Mesenchymal stem cell (in vitro differentiated cells and primary cell): ENCODE results near the gene NOL6.
"Not testable (repeated sequence)": the region's sequence is repeated elsewhere in the genome, so short reads cannot be mapped to it uniquely, and the experiment has no call there.

ENCODE experiments used
- DNase-seq: peaks from one replicate; pipeline ENCODE4 v3.0.0-alpha.2; 2013
- H2AFZ ChIP-seq: one replicate; pipeline ENCODE4 v1.6.1; 2013; ENCODE audit warnings: low read depth, mild to moderate bottlenecking, control low read depth, inconsistent platforms, low read length, moderate library complexity
- H2AK5ac ChIP-seq: 2 replicates; pipeline ENCODE4 v1.6.1; 2013; ENCODE audit warnings: low read length, moderate library complexity, mild to moderate bottlenecking, inconsistent platforms; ENCODE audit not compliant: severe bottlenecking
- H2BK120ac ChIP-seq: one replicate; pipeline ENCODE4 v1.6.1; 2013; ENCODE audit warnings: low read depth, mild to moderate bottlenecking, inconsistent platforms, low read length, moderate library complexity
- H2BK12ac ChIP-seq, 2 experiments: one replicate each; pipeline ENCODE4 v1.6.1; 2013; ENCODE audit warnings: inconsistent platforms in 2 of 2, low read length in 2 of 2, mild to moderate bottlenecking in 2 of 2, moderate library complexity in 2 of 2, control low read depth in 1 of 2
- H2BK15ac ChIP-seq: one replicate; pipeline ENCODE4 v1.6.1; 2013; ENCODE audit warnings: mild to moderate bottlenecking, low read depth, inconsistent platforms; ENCODE audit not compliant: poor library complexity, severe bottlenecking
- H2BK5ac ChIP-seq: 2 replicates; pipeline ENCODE4 v1.6.1; 2013; ENCODE audit warnings: low read depth, mild to moderate bottlenecking, low read length, control low read depth, inconsistent platforms; ENCODE audit not compliant: poor library complexity, severe bottlenecking
- H3K14ac ChIP-seq, 2 experiments: one replicate each; pipeline ENCODE4 v1.6.1; 2013; ENCODE audit warnings: inconsistent platforms in 2 of 2, low read length in 2 of 2, control low read depth in 1 of 2, mild to moderate bottlenecking in 1 of 2, moderate library complexity in 1 of 2
- H3K18ac ChIP-seq, 2 experiments: one replicate each; pipeline ENCODE4 v1.6.1; 2013; ENCODE audit warnings: inconsistent platforms in 2 of 2, low read length in 2 of 2, control low read depth in 1 of 2, low read depth in 1 of 2, mild to moderate bottlenecking in 1 of 2
- H3K23ac ChIP-seq, 2 experiments: one replicate each; pipeline ENCODE4 v1.6.1; 2013; ENCODE audit warnings: inconsistent platforms in 2 of 2, low read length in 2 of 2, mild to moderate bottlenecking in 2 of 2, moderate library complexity in 2 of 2, control low read depth in 1 of 2
- H3K27ac ChIP-seq: 2 replicates; pipeline ENCODE4 v1.5.1; 2013; ENCODE audit warnings: mild to moderate bottlenecking, moderate library complexity, low read length, control low read depth, inconsistent platforms; ENCODE audit not compliant: poor library complexity, severe bottlenecking
- H3K27me3 ChIP-seq, 2 experiments: 2 replicates each; pipeline versions ENCODE4 v1.6.1 to v1.7.0; 2013; ENCODE audit warnings: low read length in 2 of 2, mild to moderate bottlenecking in 2 of 2, moderate library complexity in 2 of 2, control low read depth in 1 of 2, inconsistent platforms in 1 of 2; ENCODE audit not compliant: control insufficient read depth in 1 of 2, insufficient read depth in 1 of 2
- H3K36me3 ChIP-seq, 2 experiments: 2 replicates each; pipeline versions ENCODE4 v1.6.1 to v1.7.0; 2013; ENCODE audit warnings: low read length in 2 of 2, control low read depth in 1 of 2, inconsistent platforms in 1 of 2, low read depth in 1 of 2, mild to moderate bottlenecking in 1 of 2; ENCODE audit not compliant: insufficient read depth in 2 of 2, control insufficient read depth in 1 of 2
- H3K4ac ChIP-seq, 2 experiments: one replicate each; pipeline ENCODE4 v1.6.1; 2013; ENCODE audit warnings: inconsistent platforms in 2 of 2, low read length in 2 of 2, mild to moderate bottlenecking in 2 of 2, moderate library complexity in 2 of 2, control low read depth in 1 of 2, low read depth in 1 of 2
- H3K4me1 ChIP-seq: 2 replicates; pipeline ENCODE4 v1.6.1; 2013; ENCODE audit warnings: low read depth, low read length, control low read depth; ENCODE audit not compliant: control insufficient read depth, insufficient read depth
- H3K4me2 ChIP-seq: 2 replicates; pipeline ENCODE4 v1.6.1; 2013; ENCODE audit warnings: low read length, mild to moderate bottlenecking, inconsistent platforms; ENCODE audit not compliant: poor library complexity, severe bottlenecking
- H3K4me3 ChIP-seq, 2 experiments: 2 replicates each; pipeline versions ENCODE4 v1.5.1 to v1.7.0; 2013; ENCODE audit warnings: low read length in 2 of 2, mild to moderate bottlenecking in 2 of 2, control low read depth in 1 of 2, low read depth in 1 of 2; ENCODE audit not compliant: insufficient read depth in 1 of 2
- H3K79me1 ChIP-seq: replicated peaks from 2 replicates; pipeline ENCODE4 v1.6.1; 2013; ENCODE audit warnings: mild to moderate bottlenecking, control low read depth, low read length, inconsistent platforms; ENCODE audit not compliant: poor library complexity, severe bottlenecking
- H3K9ac ChIP-seq: 2 replicates; pipeline ENCODE4 v1.7.0; 2013; ENCODE audit warnings: mild to moderate bottlenecking, low read length, moderate library complexity
- H3K9me3 ChIP-seq: 2 replicates; pipeline ENCODE4 v1.7.0; 2013; ENCODE audit warnings: mild to moderate bottlenecking, low read length; ENCODE audit not compliant: control insufficient read depth
- H4K8ac ChIP-seq: one replicate; pipeline ENCODE4 v1.6.1; 2013; ENCODE audit warnings: inconsistent platforms, mild to moderate bottlenecking, low read length, moderate library complexity
- H4K91ac ChIP-seq: one replicate; pipeline ENCODE4 v1.6.1; 2013; ENCODE audit warnings: mild to moderate bottlenecking, low read length, inconsistent platforms
- WGBS: methylation state at CpG from one replicate; pipeline ENCODE4 v1.1.7; 2013; ENCODE audit warnings: mixed read lengths; 5-methylcytosine and 5-hydroxymethylcytosine counted together

The NOL6 gene

GRCh38 chr9:33510262-33511183 is 36.8 kb upstream of the NOL6 start:
- H3K9ac ChIP-seq: peak overlapping the region; percentile 99
- peak overlapping the region; percentile 48 for H2BK15ac ChIP-seq
- peak overlapping the region; percentile 99 for H4K8ac ChIP-seq
- H3K36me3 ChIP-seq: no peaks in the 10 kb centered on the region
- no peaks in the 10 kb centered on the region for H3K79me1 ChIP-seq
- peak overlapping the region; percentile 89 for H2BK120ac ChIP-seq
- peak overlapping the region; percentile 90 to 93 for H3K18ac ChIP-seq
- peak overlapping the region; percentile 74 for H2AFZ ChIP-seq
- peak overlapping the region; percentile 63 for H3K4me2 ChIP-seq
- peak overlapping the region; percentile 81 for H3K27ac ChIP-seq
- peak overlapping the region in 1 of 2 experiments; percentile 68 for H3K14ac ChIP-seq
- H3K4me3 ChIP-seq: peak overlapping the region; percentile 60 to 85
- H3K23ac ChIP-seq: no peak overlapping the region
- H2BK5ac ChIP-seq: peak overlapping the region; percentile 61
- peak overlapping the region; percentile 28 to 70 for H2BK12ac ChIP-seq
- peak overlapping the region; percentile 100 for H4K91ac ChIP-seq
- peak overlapping the region; percentile 75 to 100 for H3K4ac ChIP-seq
- H3K4me1 ChIP-seq: peaks cover 4% of the 10 kb centered on the region
- H2AK5ac ChIP-seq: no peak overlapping the region
- WGBS: 3% methylated on average over 29 of the region's 32 CpGs
- H3K27me3 ChIP-seq: no peaks in the 10 kb centered on the region
- DNase-seq: peak; percentile 84
- no peaks in the 10 kb centered on the region for H3K9me3 ChIP-seq

- Histone ChIP-seq H3K9me3 (no peaks in the 10 kb centered on the region), H4K8ac (peak overlapping the region; percentile 55), H3K4me1 (peaks cover 4% of the 10 kb centered on the region), H3K27ac (peak overlapping the region; percentile 99), H2BK12ac (peak overlapping the region in 1 of 2 experiments; percentile 88), H3K4me2 (peak overlapping the region; percentile 54), H3K36me3 (no peaks in the 10 kb centered on the region), H2AK5ac (no peak overlapping the region), H3K18ac (peak overlapping the region in 1 of 2 experiments; percentile 40), H3K14ac (no peak overlapping the region), H3K4ac (peak overlapping the region; percentile 10 to 91), H2BK15ac (no peak overlapping the region), H3K27me3 (no peaks in the 10 kb centered on the region), H3K79me1 (no peaks in the 10 kb centered on the region), H3K9ac (peak overlapping the region; percentile 74), H2AFZ (no peak overlapping the region), H4K91ac (no peak overlapping the region), H2BK5ac (peak overlapping the region; percentile 91), H3K23ac (no peak overlapping the region), H3K4me3 (peak overlapping the region in 1 of 2 experiments; percentile 39), H2BK120ac (no peak overlapping the region)
- DNase-seq: peak; percentile 93
- WGBS: 16% methylated on average over 7 of the region's 7 CpGs
Observed at GRCh38 chr9:33506626-33507370, 33.1 kb upstream of the NOL6 start.

- Histone ChIP-seq H3K4me2 (no peak overlapping the region), H2BK12ac (no peak overlapping the region), H3K9me3 (no peaks in the 10 kb centered on the region), H3K14ac (no peak overlapping the region), H4K8ac (no peak overlapping the region), H3K27me3 (no peaks in the 10 kb centered on the region), H2BK120ac (no peak overlapping the region), H3K23ac (no peak overlapping the region), H3K27ac (no peak overlapping the region), H3K4ac (no peak overlapping the region), H2AFZ (no peak overlapping the region), H4K91ac (no peak overlapping the region), H2BK15ac (no peak overlapping the region), H3K36me3 (no peaks in the 10 kb centered on the region), H2AK5ac (no peak overlapping the region), H2BK5ac (no peak overlapping the region), H3K18ac (no peak overlapping the region), H3K9ac (no peak overlapping the region), H3K4me1 (no peaks in the 10 kb centered on the region), H3K4me3 (no peak overlapping the region), H3K79me1 (no peaks in the 10 kb centered on the region)
- DNase-seq: peak; percentile 14
- no CpG with 5 or more reads among the region's 1 CpG for WGBS
Observed at GRCh38 chr9:33498387-33498786, 24.7 kb upstream of the NOL6 start.

- no CpG with 5 or more reads among the region's 2 CpGs for WGBS
- not testable (repeated sequence) for H2AFZ ChIP-seq, H3K4me1 ChIP-seq, H2AK5ac ChIP-seq, H3K4me3 ChIP-seq, H3K14ac ChIP-seq, H2BK120ac ChIP-seq, H4K8ac ChIP-seq, H3K9ac ChIP-seq, H3K9me3 ChIP-seq, H3K36me3 ChIP-seq, H4K91ac ChIP-seq, H3K27me3 ChIP-seq, H2BK5ac ChIP-seq, H2BK12ac ChIP-seq, H3K4ac ChIP-seq, H2BK15ac ChIP-seq, H3K4me2 ChIP-seq, H3K23ac ChIP-seq, H3K18ac ChIP-seq, H3K27ac ChIP-seq, H3K79me1 ChIP-seq
- peak; percentile 16 for DNase-seq
Observed at GRCh38 chr9:33493819-33494218, 20.1 kb upstream of the NOL6 start.
